Activated CD4-positive, alpha-beta T cell treated with anti-CD3 and anti-CD28 coated beads, Interleukin-2, amount 10 ng/mL, durations not matched to agents 7 days and 5 days (primary cell): ENCODE data around the gene DCD. TPM values are rescaled to one million over a fixed set of nuclear protein-coding genes. Genes with fewer than 3 reads are reported as not detected.

Source experiments
- CTCF ChIA-PET: fragments of 350-600 bp; sonication (Branson Sonifier 250); formaldehyde crosslinking; loops from one replicate; lab custom pipeline; 2021; ENCODE audit warnings: antibody characterized with exemption; lab: Charles Lee
- POLR2A ChIA-PET: fragments of 350-600 bp; sonication (Branson Sonifier 250); formaldehyde crosslinking; loops from one replicate; lab custom pipeline; 2021; ENCODE audit warnings: antibody characterized with exemption; lab: Charles Lee
- DNase-seq: peaks from one replicate; pipeline ENCODE4 v3.0.0-alpha.2; 2020
- H3K27ac Mint-ChIP-seq: one replicate; pipeline ENCODE4 v1.8.0; 2021; ENCODE audit warnings: mild to moderate bottlenecking, moderate library complexity, mixed read lengths
- H3K27me3 Mint-ChIP-seq: one replicate; pipeline ENCODE4 v1.8.0; 2021; ENCODE audit warnings: mixed read lengths
- H3K36me3 Mint-ChIP-seq: one replicate; pipeline ENCODE4 v1.8.0; 2021; ENCODE audit warnings: low read depth, mixed read lengths
- H3K4me1 Mint-ChIP-seq: one replicate; pipeline ENCODE4 v1.8.0; 2021; ENCODE audit warnings: mixed read lengths
- H3K4me3 Mint-ChIP-seq: one replicate; pipeline ENCODE4 v1.8.0; 2021; ENCODE audit warnings: mild to moderate bottlenecking, moderate library complexity, mixed read lengths
- H3K9me3 Mint-ChIP-seq: one replicate; pipeline ENCODE4 v1.8.0; 2021; ENCODE audit warnings: mixed read lengths
- total RNA-seq, 2 experiments: library from RNA; stranded (reverse); gene quantifications; one replicate each; pipeline ENCODE4 v1.2.3, GENCODE V29; 2021

DCD gene
- total RNA-seq, 2 experiments from 2014 or later, result not detected

- H3K9me3 Mint-ChIP-seq, result no peaks in the 10 kb centered on the region
- ChIA-PET POLR2A (no interaction called here), CTCF (interaction anchor here (3.7 kb wide), 1 partner anchor 23 kb away, joined by 13 read pairs; no protein-coding TSS in a partner anchor)
- H3K4me1 Mint-ChIP-seq, result peaks cover 6% of the 10 kb centered on the region
- no peak for DNase-seq
- H3K36me3 Mint-ChIP-seq, result no peaks in the 10 kb centered on the region
- H3K27me3 Mint-ChIP-seq, result peaks cover 17% of the 10 kb centered on the region
- H3K27ac Mint-ChIP-seq, result no peak overlapping the region
- H3K4me3 Mint-ChIP-seq, result no peak overlapping the region
Measured at GRCh38 chr12:54601841-54602240, 46.3 kb downstream of the DCD start.

- H3K9me3 Mint-ChIP-seq, result no peaks in the 10 kb centered on the region
Measured at GRCh38 chr12:54598970-54599369, 49.2 kb downstream of the DCD start.

GRCh38 chr12:54596526-54596946 lies 51.6 kb downstream of the DCD start:
- H3K36me3 Mint-ChIP-seq, result no peaks in the 10 kb centered on the region
- CTCF ChIA-PET, result interaction anchor here (0.6 to 1.7 kb wide), 4 partner anchors 10 to 48 kb away, joined by 3 to 4 read pairs (median 4); no protein-coding TSS in a partner anchor
- H3K9me3 Mint-ChIP-seq, result no peaks in the 10 kb centered on the region
- H3K27me3 Mint-ChIP-seq, result peaks cover 23% of the 10 kb centered on the region
- H3K4me1 Mint-ChIP-seq, result no peaks in the 10 kb centered on the region
- H3K4me3 Mint-ChIP-seq, result no peak overlapping the region
- H3K27ac Mint-ChIP-seq, result no peak overlapping the region
- peak; percentile 54 for DNase-seq
- POLR2A ChIA-PET, result no interaction called here

More at GRCh38 chr12:54598970-54599369, 49.2 kb downstream of the DCD start:
- Mint-ChIP-seq H3K4me1 (peaks cover 6% of the 10 kb centered on the region), H3K27me3 (peaks cover 17% of the 10 kb centered on the region), H3K4me3 (no peak overlapping the region), H3K27ac (no peak overlapping the region), H3K36me3 (no peaks in the 10 kb centered on the region)
- DNase-seq, result no peak
- ChIA-PET POLR2A (no interaction called here), CTCF (no interaction called here)

GRCh38 chr12:54595471-54595870 lies 52.7 kb downstream of the DCD start:
- H3K27me3 Mint-ChIP-seq, result peaks cover 31% of the 10 kb centered on the region
- H3K9me3 Mint-ChIP-seq, result no peaks in the 10 kb centered on the region
- ChIA-PET CTCF (interaction anchor here (0.8 to 1.4 kb wide), 2 partner anchors 9 to 31 kb away, joined by 3 read pairs; no protein-coding TSS in a partner anchor), POLR2A (no interaction called here)
- no peaks in the 10 kb centered on the region for H3K4me1 Mint-ChIP-seq
- DNase-seq, result no peak
- no peak overlapping the region for H3K27ac Mint-ChIP-seq
- H3K4me3 Mint-ChIP-seq, result no peak overlapping the region
- H3K36me3 Mint-ChIP-seq, result no peaks in the 10 kb centered on the region

Other genes starting within 250 kb of the DCD start
- gene ITGA5, start 229.1 kb downstream of the DCD start, total RNA-seq, result 10 to 100 TPM; 83.5 to 88.7 TPM
- gene GTSF1, start 174.8 kb downstream of the DCD start, total RNA-seq, result 10 to 100 TPM in 1 of 2 experiments, 1 to 10 TPM in 1; 8.5 to 10.8 TPM
- gene NCKAP1L, start 150.6 kb downstream of the DCD start, total RNA-seq, result 100 to 1,000 TPM; 182 to 215 TPM
- 10 to 100 TPM; 21.4 to 21.7 TPM for gene PDE1B, start 98.8 kb downstream of the DCD start, total RNA-seq
- gene PPP1R1A, start 59.7 kb downstream of the DCD start, total RNA-seq, result not detected
- not detected for gene LACRT, start 13.5 kb downstream of the DCD start, total RNA-seq
- not detected for gene MUCL1, start 206.2 kb upstream of the DCD start, total RNA-seq